ENCODE measurements around the gene PACRG.

The PACRG gene

DNA sequence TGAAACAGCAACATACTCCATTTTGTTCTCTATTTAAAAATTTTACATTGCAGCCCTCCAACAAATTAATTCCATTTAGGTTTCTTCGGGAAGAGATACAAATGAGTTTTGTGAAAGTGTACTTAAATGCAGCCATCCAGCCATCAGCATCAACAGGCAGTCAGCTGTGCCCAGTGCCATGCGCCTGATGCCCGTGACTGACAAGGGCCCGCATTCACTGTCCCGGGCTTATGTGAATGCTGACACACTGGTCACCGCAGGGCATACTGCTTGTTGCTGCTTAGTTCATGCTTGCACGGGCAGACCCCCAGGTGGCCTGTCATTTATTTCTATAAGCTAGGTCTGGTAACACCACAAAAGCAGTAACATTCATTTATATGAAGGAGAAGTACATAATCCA is 461.8 kb downstream of the PACRG start:
- no peak for DNase-seq (ENCODE audit: low read depth)
- TF ChIP-seq, protein P1, sequence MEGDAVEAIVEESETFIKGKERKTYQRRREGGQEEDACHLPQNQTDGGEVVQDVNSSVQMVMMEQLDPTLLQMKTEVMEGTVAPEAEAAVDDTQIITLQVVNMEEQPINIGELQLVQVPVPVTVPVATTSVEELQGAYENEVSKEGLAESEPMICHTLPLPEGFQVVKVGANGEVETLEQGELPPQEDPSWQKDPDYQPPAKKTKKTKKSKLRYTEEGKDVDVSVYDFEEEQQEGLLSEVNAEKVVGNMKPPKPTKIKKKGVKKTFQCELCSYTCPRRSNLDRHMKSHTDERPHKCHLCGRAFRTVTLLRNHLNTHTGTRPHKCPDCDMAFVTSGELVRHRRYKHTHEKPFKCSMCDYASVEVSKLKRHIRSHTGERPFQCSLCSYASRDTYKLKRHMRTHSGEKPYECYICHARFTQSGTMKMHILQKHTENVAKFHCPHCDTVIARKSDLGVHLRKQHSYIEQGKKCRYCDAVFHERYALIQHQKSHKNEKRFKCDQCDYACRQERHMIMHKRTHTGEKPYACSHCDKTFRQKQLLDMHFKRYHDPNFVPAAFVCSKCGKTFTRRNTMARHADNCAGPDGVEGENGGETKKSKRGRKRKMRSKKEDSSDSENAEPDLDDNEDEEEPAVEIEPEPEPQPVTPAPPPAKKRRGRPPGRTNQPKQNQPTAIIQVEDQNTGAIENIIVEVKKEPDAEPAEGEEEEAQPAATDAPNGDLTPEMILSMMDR (IDR thresholded peaks at IDR 0.05; ENCODE audit: low read depth, low read length): no peak
- TF ChIP-seq MYC (IDR thresholded peaks at IDR 0.05; ENCODE audit: low read depth, low read length) (no peak), POLR2A (IDR thresholded peaks at IDR 0.05; ENCODE audit: extremely low read depth, insufficient read length) (no peak)
- TF ChIP-seq, protein P2, sequence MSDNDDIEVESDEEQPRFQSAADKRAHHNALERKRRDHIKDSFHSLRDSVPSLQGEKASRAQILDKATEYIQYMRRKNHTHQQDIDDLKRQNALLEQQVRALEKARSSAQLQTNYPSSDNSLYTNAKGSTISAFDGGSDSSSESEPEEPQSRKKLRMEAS (IDR thresholded peaks at IDR 0.05; ENCODE audit: low read depth, low read length): no peak
- no peak overlapping the region for H3K4me3 ChIP-seq (ENCODE audit: low read depth, low read length)

DNA sequence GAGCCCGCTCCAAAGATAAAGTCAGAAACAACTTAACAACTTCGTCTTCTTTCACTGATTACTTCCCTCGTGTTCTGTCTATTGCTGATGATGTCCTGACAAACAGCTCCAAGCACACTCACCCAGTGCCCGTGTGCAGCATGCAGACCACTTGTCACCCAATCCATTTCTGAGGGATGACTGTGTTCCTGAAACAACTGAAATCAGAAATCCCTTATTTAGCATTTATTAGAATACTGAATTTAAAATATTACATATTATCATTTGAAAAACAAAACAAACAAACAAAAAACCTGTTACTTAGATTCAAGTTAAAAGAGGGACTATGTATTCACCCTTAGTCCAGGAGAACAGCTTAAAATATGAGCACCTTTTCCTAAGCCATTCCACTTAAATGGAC is 463.0 kb downstream of the PACRG start:
- no peak for TF ChIP-seq MYC (IDR thresholded peaks at IDR 0.05; ENCODE audit: low read depth, low read length)
- TF ChIP-seq POLR2A (IDR thresholded peaks at IDR 0.05; ENCODE audit: extremely low read depth, insufficient read length): no peak
- TF ChIP-seq, protein P2 (IDR thresholded peaks at IDR 0.05; ENCODE audit: low read depth, low read length): no peak
- TF ChIP-seq, protein P1 (IDR thresholded peaks at IDR 0.05; ENCODE audit: low read depth, low read length): no peak
- H3K4me3 ChIP-seq (ENCODE audit: low read depth, low read length): no peak overlapping the region
- no peak for DNase-seq (ENCODE audit: low read depth)

DNA sequence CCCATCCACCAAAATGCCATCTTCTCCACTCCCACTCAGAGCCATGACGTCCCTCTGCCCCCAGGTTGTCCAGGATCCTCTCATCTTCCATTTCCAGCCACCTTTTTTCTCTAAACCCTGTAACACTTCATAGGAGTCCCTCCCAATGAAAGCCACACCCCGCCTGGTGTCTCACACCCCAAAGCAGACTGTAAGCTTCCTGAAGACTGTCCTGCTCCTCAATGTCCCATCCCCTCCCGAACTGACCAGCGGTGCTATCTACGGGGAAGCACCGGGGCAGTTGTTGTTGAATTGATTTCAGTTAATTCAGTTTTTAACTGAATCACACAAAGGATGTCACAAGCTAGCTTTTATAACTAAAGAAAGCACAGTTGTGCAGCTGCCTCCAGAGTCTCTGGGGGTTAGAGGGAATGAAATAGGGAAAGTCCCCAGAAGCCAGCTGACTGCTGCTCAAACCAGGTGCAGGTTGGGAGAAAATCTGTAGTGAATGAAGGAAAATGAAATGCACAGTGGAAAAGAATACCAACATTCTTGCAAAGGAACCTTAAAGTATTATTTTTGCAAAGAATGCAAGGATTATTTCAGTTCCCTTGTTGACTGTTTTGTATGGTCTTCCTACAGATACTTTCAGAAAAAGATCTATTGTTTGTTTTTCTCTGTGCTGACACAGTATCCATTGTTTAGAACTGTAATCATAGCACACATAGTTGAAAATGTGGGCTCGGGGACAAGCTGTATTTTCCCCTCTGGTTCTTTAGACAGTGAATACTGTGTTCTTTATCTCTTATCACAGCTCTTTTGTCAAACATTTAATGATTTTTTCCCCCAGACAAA is 464.1 kb downstream of the PACRG start:
- TF ChIP-seq, protein P2 (IDR thresholded peaks at IDR 0.05; ENCODE audit: low read depth, low read length): no peak
- TF ChIP-seq POLR2A (IDR thresholded peaks at IDR 0.05; ENCODE audit: extremely low read depth, insufficient read length) (no peak), MYC (IDR thresholded peaks at IDR 0.05; ENCODE audit: low read depth, low read length) (no peak)
- TF ChIP-seq, protein P1 (IDR thresholded peaks at IDR 0.05; ENCODE audit: low read depth, low read length): no peak
- no peak for DNase-seq (ENCODE audit: low read depth)
- no peak overlapping the region for H3K4me3 ChIP-seq (ENCODE audit: low read depth, low read length)

DNA sequence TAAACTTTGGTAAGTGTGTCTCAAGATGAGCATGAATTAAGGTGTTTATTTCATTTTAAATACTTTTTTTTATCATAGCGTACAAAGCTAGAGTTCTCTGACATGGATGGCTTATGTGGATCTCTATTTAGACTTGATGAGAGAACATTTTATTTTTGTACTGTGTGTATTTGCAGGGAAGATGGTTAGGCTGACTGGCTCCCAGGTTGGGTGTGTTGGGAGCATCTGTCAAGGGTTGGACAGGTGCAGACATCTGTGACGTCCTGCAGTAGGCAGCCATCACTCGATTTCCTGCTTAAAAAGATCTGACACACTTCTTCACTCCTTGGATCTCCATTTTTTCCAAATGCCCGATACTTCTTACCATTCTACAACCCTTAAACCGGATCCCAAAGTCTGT is 464.8 kb downstream of the PACRG start:
- H3K4me3 ChIP-seq (ENCODE audit: low read depth, low read length): no peak overlapping the region
- no peak for DNase-seq (ENCODE audit: low read depth)
- TF ChIP-seq, protein P2 (IDR thresholded peaks at IDR 0.05; ENCODE audit: low read depth, low read length): no peak
- no peak for TF ChIP-seq POLR2A (IDR thresholded peaks at IDR 0.05; ENCODE audit: extremely low read depth, insufficient read length)
- TF ChIP-seq, protein P1 (IDR thresholded peaks at IDR 0.05; ENCODE audit: low read depth, low read length): no peak

DNA sequence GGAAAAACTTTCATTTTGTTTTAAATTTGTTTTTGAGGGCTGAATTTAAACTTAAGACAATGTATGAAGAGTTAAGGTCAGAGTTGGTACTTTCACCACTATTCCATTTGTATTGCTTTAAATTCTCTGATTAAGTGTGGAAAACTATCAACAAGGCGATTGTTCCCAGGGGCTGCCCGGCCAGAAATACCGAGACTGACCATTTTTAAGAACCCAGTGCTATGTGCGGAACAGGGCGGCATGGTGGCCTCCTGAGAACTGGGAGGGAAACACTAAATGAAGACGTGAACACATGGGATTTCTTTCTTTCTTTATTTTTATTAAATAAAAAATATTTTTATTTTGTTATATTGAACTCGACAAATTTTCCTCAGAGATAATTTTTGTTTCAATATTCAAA is 465.6 kb downstream of the PACRG start:
- TF ChIP-seq POLR2A (IDR thresholded peaks at IDR 0.05; ENCODE audit: extremely low read depth, insufficient read length) (no peak), MYC (IDR thresholded peaks at IDR 0.05; ENCODE audit: low read depth, low read length) (no peak)
- TF ChIP-seq, protein P1 (IDR thresholded peaks at IDR 0.05; ENCODE audit: low read depth, low read length): no peak
- TF ChIP-seq, protein P2 (IDR thresholded peaks at IDR 0.05; ENCODE audit: low read depth, low read length): no peak
- DNase-seq (ENCODE audit: low read depth): no peak
- no peak overlapping the region for H3K4me3 ChIP-seq (ENCODE audit: low read depth, low read length)

All from NB4 (cell line).